Measurements from ENCODE around the gene MGAT5B.

The MGAT5B gene

GRCh38 chr17:76878568-76878967 lies 10.4 kb downstream of the MGAT5B start:
- in situ Hi-C loops (cut with HindIII; ENCODE audit: low sequenced_read_pairs): no loop called here

GRCh38 chr17:76879254-76879653 lies 11.1 kb downstream of the MGAT5B start:
- in situ Hi-C loops (cut with HindIII; ENCODE audit: low sequenced_read_pairs): no loop called here

GRCh38 chr17:76879691-76880090 lies 11.5 kb downstream of the MGAT5B start:
- in situ Hi-C loops (cut with HindIII; ENCODE audit: low sequenced_read_pairs): loop anchor here (5.0 to 10.0 kb wide), 2 partner anchors 88 to 195 kb away; no protein-coding TSS in a partner anchor

GRCh38 chr17:76880268-76880667 lies 12.1 kb downstream of the MGAT5B start:
- in situ Hi-C loops (cut with HindIII; ENCODE audit: low sequenced_read_pairs): loop anchor here (5.0 to 10.0 kb wide), 2 partner anchors 87 to 195 kb away; no protein-coding TSS in a partner anchor

- in situ Hi-C loops (cut with HindIII; ENCODE audit: low sequenced_read_pairs): loop anchor here (5.0 to 10.0 kb wide), 2 partner anchors 86 to 194 kb away; no protein-coding TSS in a partner anchor
Observed at GRCh38 chr17:76880971-76881370, 12.8 kb downstream of the MGAT5B start.

- in situ Hi-C loops (cut with HindIII; ENCODE audit: low sequenced_read_pairs): loop anchor here (5.0 to 10.0 kb wide), 2 partner anchors 86 to 193 kb away; no protein-coding TSS in a partner anchor
Observed at GRCh38 chr17:76881408-76881807, 13.2 kb downstream of the MGAT5B start.

- in situ Hi-C loops (cut with HindIII; ENCODE audit: low sequenced_read_pairs): loop anchor here (5.0 to 10.0 kb wide), 2 partner anchors 85 to 193 kb away; no protein-coding TSS in a partner anchor
Observed at GRCh38 chr17:76881966-76882365, 13.8 kb downstream of the MGAT5B start.

- in situ Hi-C loops (cut with HindIII; ENCODE audit: low sequenced_read_pairs): loop anchor here (5.0 to 10.0 kb wide), 2 partner anchors 83 to 191 kb away; no protein-coding TSS in a partner anchor
Observed at GRCh38 chr17:76883744-76884525, 15.7 kb downstream of the MGAT5B start.

GRCh38 chr17:76884995-76885893 lies 17.0 kb downstream of the MGAT5B start:
- in situ Hi-C loops (cut with HindIII; ENCODE audit: low sequenced_read_pairs): loop anchor here (5.0 to 10.0 kb wide), 2 partner anchors 82 to 190 kb away; no protein-coding TSS in a partner anchor

GRCh38 chr17:76885894-76886290 lies 17.7 kb downstream of the MGAT5B start:
- in situ Hi-C loops (cut with HindIII; ENCODE audit: low sequenced_read_pairs): loop anchor here (10.0 kb wide), 1 partner anchor 189 kb away; no protein-coding TSS in a partner anchor

GRCh38 chr17:76886395-76886794 lies 18.2 kb downstream of the MGAT5B start:
- in situ Hi-C loops (cut with HindIII; ENCODE audit: low sequenced_read_pairs): loop anchor here (10.0 kb wide), 1 partner anchor 188 kb away; no protein-coding TSS in a partner anchor

GRCh38 chr17:76887802-76888201 lies 19.6 kb downstream of the MGAT5B start:
- in situ Hi-C loops (cut with HindIII; ENCODE audit: low sequenced_read_pairs): loop anchor here (10.0 kb wide), 1 partner anchor 187 kb away; no protein-coding TSS in a partner anchor

- in situ Hi-C loops (cut with HindIII; ENCODE audit: low sequenced_read_pairs): loop anchor here (10.0 kb wide), 1 partner anchor 186 kb away; no protein-coding TSS in a partner anchor
Observed at GRCh38 chr17:76888661-76889060, 20.5 kb downstream of the MGAT5B start.

- in situ Hi-C loops (cut with HindIII; ENCODE audit: low sequenced_read_pairs): loop anchor here (10.0 kb wide), 1 partner anchor 185 kb away; no protein-coding TSS in a partner anchor
Observed at GRCh38 chr17:76889323-76889722, 21.1 kb downstream of the MGAT5B start.

- in situ Hi-C loops (cut with HindIII; ENCODE audit: low sequenced_read_pairs): no loop called here
Observed at GRCh38 chr17:76892329-76892728, 24.1 kb downstream of the MGAT5B start.

- in situ Hi-C loops (cut with HindIII; ENCODE audit: low sequenced_read_pairs): no loop called here
Observed at GRCh38 chr17:76893623-76894334, 25.6 kb downstream of the MGAT5B start.

GRCh38 chr17:76894842-76895241 lies 26.6 kb downstream of the MGAT5B start:
- in situ Hi-C loops (cut with HindIII; ENCODE audit: low sequenced_read_pairs): loop anchor here (5.0 kb wide), 1 partner anchor 73 kb away; no protein-coding TSS in a partner anchor

- in situ Hi-C loops (cut with HindIII; ENCODE audit: low sequenced_read_pairs): loop anchor here (5.0 kb wide), 1 partner anchor 75 kb away; no protein-coding TSS in a partner anchor
Observed at GRCh38 chr17:76897023-76897422, 28.8 kb downstream of the MGAT5B start.

GRCh38 chr17:76899414-76899813 lies 31.2 kb downstream of the MGAT5B start:
- in situ Hi-C loops (cut with HindIII; ENCODE audit: low sequenced_read_pairs): loop anchor here (5.0 kb wide), 1 partner anchor 77 kb away; no protein-coding TSS in a partner anchor

GRCh38 chr17:76900723-76901122 lies 32.5 kb downstream of the MGAT5B start:
- in situ Hi-C loops (cut with HindIII; ENCODE audit: low sequenced_read_pairs): no loop called here

Data from endothelial cell of hepatic sinusoid (primary cell).